NT2/D1 (cell line): ENCODE measurements around the gene MRS2.

Experiments used
- SUZ12 ChIP-seq: IDR thresholded peaks from 2 replicates; pipeline ENCODE4 v1.6.1; 2011; ENCODE audit not compliant: insufficient read length, insufficient read depth; ENCODE audit errors: extremely low read depth
- YY1 ChIP-seq: IDR thresholded peaks from 2 replicates; pipeline ENCODE4 v1.6.1; 2011; ENCODE audit not compliant: insufficient read length, insufficient read depth
- ZNF274 ChIP-seq: IDR thresholded peaks from 2 replicates; pipeline ENCODE4 v1.6.1; 2011; ENCODE audit warnings: mild to moderate bottlenecking, low read depth, low read length

GRCh38 chr6:24408719-24409410 is 6.1 kb downstream of the MRS2 start:
- no peak for TF ChIP-seq YY1
- TF ChIP-seq SUZ12, result no peak
- TF ChIP-seq ZNF274, result no peak
